Stromal cell of bone marrow (primary cell): ENCODE results near the gene SHC2.
"Not testable (repeated sequence)": the region's sequence is repeated elsewhere in the genome, so short reads cannot be mapped to it uniquely, and the experiment has no call there.

Source experiments
- DNase-seq: peaks from one replicate; pipeline ENCODE4 v3.0.0-alpha.2; 2012; ENCODE audit warnings: low read depth

The SHC2 gene

DNA sequence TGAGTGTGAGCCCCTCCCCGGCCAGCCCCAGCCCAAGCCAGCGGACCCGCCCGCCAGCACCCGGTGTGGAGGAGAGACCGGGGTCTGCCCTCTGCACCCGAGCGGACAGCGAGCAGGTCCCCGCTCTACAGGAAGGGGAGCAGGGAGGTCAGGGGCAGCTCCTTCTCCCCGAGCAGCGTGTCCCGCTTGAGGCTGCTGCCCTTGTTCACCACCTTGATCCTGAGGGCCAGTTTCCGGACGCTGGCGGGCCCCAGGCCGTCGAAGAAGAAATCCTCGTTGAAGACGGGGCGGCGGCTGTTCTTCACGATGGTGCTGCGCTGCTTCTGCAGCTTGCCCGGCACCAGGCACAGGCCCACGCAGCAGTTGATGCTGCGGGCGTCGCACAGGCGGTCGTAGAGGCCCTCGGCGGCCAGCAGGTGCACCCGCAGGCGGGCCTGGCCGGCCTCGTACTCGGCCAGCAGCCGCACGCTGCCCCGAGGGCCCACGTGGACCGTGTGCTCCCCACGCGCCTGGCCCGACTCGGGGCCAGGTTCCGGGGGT is 53.8 kb downstream of the SHC2 start:
- no peak for DNase-seq

DNA sequence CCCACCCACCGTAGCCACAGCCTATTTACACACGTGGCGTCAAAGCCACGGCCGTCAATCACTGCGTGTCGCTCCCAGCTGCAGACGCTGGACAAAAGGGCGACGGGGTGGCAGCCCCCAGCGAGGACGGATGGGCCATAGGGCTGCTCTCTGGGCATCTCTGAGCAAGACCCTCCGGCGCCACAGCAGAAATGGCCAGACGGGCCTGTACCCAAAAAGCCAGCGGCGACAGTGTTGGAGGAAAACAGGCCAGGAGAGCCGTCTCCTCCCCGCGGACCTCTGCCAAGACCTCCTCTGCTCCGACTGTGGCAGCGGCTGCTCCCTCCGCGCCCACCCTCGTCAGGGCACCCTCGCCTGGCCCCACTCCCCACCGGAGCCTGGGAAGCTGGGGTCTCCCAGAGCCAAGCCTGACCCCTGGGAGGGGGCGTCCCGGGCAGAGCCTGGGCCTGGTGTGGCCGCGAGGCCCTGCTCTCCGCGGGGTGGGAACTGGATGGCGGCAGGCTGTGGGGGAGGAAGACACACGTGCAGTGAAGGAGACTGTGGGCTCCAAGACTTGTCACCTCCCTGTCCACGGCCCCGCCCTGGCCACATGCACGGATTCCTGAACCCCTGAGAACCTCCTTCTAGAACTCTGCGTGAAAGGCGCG is 54.6 kb downstream of the SHC2 start:
- no peak for DNase-seq

DNA sequence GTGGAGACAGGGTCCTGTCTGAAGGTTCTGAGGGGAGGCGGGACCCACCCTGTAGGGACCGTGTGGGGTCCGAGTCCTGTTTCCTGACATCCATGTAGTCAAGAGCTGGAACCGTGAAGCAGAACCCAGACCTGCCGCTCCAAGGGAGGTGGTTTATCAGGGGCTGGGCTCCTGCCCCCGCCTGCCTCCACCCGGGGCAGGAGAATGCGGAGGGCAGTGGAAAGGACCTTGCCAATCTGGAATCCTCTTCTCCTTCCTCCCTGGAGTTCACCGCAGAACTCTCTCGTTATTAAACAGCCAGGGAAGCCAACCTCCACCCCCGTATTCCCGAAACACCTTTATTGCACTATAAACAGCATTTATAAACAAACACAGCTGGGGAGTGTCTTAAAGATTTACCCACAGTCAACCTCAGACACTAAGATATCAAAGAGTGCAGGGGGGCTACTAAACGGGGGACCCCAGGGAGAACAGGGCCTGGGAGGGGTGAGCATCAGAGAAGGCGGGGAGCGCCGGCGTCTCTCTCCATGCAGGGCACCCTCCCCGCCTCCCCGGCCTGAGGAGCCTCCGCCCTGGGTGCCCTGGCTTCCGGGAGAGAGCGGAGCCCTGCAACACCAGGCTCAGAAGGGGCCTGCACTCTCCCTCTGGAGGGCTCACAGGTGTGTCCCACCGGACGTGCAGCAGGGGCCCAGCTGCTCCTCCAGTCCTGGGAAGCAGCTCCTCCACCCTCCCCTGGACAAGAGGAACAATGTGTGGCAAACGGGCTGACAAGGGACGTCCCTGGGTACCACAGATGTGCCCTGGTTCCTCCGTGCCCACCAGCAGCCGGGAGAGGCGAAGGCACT is 55.5 kb downstream of the SHC2 start:
- DNase-seq = no peak

DNA sequence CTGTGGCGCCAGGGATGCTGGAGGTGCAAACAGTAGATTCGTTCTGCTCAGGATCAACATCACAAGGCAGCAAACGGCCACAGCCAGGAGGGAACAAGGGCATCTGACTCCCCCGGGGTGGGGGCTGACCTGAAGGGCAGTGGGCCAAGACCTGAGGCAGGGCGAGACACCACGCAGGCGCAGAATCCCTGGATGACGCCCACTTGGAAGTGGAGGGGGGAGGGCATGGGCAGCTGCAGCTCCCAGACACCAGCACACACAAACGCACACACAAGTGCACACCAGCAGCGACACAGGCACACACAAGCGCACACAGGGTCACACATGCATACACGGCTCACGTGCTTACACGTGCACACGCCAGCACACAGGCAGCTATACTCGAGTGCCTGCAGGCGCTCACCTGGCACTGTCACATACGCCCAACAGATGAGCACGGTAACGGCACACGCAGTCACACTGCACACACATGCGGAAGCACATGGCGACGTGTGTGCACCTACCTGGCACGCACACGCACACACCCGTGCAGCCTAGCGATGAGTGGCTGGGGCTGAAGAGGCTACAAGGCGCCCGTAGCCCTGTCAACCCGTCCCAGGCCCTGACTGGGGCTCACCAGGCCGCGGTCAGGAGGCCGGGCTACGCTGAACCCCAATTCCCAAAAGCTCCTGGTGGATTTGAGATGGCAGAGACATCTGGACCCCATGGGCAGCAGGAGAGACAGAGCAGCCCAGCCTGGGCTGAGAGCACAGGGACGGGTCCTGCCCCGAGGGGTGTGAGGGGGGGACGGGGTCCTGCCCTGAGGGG is 57.4 kb downstream of the SHC2 start:
- DNase-seq = no peak

DNA sequence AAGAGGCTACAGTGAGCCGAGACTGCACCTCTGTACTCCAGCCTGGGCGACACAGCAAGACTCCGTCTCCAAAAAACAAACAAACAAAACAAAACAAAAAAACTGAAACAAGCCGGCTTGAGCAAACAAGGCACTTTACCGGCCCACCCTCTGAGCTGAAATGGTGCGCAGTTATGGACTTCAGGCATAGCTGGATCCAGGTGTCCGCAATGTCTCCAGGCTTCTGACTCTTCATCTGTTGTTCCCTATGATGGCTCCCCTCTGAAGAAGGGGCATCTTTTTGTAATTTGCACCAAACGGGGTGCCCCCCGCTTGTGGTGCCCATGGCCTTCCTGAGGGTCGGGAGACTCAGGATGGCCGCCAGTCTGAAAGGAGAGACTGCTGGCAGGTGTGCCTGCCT is 58.0 kb downstream of the SHC2 start:
- DNase-seq = no peak

DNA sequence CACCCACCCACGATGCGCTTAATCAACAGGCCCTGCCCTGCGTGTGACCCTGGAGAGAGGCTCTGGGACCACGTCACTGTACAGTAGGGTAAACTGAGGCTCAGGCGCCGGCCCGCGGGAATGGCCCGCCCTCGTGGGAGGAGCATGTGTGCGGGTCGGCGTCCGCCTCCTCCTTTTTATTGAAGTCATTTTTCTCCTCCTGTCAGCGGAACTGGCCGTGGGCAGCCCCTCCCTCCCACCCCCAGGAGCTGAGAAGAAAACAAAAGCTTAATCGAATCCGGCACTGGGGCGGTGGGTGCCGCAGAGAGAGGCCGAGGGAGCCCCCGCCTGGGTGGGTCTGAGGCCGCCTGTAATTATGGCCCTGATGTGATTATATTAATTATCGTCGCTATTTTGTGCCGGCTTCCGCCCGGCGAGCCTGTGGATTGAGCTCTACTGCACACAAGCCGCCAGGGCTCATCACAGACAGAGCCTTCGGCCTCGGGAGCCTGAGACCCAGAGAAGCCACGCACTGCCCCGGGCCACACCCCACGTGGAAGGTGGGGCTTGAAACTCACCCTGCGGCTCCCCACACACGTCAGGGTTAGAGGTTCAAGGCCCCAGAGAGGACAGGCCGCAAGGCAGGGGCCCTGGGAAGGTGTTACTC is 58.8 kb downstream of the SHC2 start:
- no peak for DNase-seq

DNA sequence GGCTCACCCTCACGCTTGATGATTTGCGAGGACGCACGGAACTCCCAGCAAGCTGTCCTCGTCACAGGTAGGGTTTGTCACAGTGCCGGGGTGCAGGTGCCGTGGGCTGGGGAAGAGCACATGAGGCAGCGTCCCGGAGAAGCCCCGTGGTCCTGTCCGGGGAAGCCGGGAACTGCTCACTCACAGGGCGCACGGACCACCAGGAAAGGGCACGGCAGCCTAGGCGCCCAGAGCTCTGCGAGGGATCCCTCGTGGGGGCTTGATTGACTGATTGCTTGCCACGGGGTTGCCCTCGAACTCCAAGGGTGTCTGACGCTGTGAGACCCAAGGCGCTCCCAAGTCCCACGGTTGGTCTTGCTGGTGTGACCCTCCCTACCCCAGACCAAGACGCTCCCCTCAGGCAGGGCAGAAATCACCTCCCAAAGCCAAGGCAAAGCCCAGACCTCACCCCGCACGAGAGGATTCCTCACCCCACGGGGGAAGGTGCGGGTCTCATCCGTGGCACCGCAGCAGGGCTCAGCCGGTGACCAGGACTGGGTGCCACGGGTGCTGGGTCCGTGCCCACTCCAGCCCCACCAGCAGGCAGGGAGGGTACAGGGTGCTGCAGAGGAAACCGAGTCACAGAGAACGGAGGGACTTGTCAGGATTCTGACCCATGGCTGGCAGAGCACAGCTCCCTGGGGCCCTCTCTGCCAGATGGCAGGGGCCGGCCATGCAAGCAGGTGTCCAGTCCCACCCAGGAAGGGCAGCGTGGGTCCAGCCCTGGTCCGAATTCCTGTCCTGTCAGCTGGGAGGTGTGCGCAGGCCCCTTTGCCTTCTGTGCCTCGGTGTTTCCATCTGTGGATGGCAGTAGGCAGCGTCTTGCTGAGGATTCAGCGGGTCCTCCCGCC is 59.6 kb downstream of the SHC2 start:
- DNase-seq = no peak

DNA sequence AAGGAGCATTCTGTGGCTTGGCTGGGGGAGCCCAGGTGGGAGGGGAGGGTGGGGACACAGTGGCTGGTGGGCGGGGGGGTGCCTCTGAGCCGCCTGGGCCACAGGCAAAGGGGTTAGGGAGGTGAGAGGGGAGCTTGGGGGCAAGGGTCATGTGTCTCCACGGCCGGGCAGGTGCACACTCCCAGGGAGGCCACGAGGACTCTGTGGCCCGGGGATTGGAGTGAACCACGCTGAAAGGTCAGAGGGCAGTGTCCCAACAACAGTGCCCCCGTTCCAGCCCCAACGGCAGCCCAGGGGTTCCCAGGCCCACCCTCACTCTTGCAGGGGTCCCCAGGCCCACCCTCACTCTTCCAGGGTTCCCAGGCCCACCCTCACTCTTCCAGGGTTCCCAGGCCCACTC is 61.5 kb downstream of the SHC2 start:
- DNase-seq = no peak

DNA sequence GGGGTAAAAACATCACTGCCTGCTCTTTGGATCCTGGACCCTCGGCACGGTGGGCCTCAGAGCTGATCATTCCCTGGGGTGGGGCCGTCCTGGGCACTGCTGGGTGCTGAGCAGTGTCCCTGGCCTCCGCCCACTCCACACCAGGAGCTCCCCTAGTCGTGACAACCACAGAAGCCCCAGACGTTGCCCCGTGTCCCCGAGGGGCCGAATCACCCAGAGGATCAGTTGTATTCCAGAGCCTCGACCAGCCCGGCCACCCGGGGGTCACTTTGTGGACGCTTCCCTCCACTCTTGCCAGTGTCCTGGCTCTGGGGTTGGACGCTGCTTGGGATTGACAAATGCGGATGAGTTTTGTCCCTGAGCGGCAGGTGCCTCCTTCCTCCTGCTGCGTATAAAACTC is 62.1 kb downstream of the SHC2 start:
- no peak for DNase-seq

DNA sequence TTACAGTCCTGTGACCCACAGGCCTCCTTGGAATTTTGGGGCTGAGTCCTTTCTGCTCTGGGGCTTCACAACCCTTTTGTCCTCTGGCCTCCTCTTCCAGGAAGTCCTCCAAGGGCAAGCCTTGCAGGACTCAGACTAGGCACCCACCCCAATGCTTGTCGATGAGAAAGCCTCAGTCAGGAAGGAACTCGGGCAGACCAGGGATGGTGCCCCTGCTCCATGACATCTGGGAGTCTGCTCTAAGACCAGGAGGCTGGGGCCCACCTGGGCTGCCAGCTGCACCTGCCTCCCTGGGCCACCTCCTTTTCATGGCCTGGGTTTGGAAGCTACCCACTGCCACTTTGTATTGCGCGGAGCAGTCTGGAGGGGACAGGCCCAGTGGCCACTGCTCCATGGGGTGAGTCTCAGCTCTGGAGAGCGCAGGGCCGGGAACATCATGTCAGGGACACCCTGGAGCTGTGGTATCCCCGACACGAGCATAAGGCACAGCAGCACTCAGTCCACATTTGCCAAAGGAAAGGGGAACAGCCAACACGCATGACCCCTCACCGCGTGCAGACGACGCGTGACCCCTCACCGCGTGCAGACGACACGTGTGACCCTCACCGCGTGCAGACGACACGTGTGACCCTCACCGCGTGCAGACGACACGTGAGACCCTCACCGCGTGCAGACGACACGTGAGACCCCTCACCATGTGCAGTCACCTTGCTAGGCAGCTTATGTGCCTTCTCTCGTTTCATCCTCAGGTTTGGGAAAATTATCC is 62.7 kb downstream of the SHC2 start:
- DNase-seq = no peak

DNA sequence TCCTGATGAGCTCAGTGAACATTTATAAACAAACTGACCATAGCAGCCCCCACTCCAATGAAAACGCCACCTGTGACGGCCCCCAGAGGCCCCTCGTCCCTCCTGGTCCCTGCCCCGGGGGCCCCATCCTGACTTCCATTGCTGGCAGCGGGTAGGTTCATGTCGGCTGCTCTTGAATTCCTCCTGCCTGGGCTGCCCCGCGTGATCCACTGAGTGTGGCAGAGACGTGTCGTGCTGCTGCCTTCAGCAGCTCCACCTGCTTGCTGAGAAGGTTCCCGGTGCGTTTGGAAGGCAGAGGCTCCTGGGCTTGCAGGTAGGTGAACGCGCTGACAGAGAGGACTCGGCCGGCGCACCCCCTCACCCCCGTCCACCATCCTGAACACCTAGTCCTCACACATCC is 63.5 kb downstream of the SHC2 start:
- DNase-seq = no peak

DNA sequence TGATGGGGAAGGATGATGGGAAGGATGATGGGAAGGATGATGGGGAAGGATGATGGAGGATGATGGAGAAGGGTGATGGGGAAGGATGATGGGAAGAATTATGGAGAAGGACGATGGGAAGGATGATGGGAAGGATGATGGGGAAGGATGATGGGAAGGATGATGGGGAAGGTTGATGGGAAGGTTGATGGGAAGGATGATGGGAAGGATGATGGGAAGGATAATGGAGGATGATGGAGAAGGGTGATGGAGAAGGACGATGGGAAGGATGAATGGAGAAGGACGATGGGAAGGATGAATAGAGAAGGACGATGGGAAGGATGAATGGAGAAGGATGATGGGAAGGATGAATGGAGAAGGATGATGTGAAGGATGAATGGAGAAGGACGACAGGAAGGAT is 65.4 kb downstream of the SHC2 start:
- no peak for DNase-seq

DNA sequence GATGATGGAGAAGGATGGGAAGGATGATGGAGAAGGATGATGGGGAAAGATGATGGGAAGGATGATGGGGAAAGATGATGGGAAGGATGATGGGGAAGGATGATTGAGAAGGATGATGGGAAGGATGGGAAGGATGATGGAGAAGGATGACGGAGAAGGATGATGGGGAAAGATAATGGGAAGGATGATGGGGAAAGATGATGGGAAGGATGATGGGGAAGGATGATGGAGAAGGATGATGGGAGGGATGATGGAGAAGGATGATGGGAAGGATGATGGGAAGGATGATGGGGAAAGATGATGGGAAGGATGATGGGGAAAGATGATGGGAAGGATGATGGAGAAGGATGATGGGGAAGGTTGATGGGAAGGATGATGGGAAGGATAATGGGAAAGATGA is 66.0 kb downstream of the SHC2 start:
- DNase-seq = not testable (repeated sequence)

DNA sequence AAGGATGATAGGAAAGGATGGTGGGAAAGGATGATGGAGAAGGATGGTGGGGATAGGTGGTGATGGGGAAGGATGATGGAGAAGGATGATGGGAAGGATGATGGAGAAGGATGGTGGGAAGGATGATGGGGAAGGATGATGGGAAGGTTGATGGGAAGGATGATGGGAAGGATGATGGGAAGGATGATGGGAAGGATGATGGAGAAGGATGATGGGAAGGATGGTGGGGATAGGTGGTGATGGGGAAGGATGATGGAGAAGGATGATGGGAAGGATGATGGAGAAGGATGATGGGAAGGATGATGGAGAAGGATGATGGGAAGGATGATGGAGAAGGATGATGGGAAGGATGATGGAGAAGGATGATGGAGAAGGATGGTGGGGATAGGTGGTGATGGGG is 67.3 kb downstream of the SHC2 start:
- not testable (repeated sequence) for DNase-seq

DNA sequence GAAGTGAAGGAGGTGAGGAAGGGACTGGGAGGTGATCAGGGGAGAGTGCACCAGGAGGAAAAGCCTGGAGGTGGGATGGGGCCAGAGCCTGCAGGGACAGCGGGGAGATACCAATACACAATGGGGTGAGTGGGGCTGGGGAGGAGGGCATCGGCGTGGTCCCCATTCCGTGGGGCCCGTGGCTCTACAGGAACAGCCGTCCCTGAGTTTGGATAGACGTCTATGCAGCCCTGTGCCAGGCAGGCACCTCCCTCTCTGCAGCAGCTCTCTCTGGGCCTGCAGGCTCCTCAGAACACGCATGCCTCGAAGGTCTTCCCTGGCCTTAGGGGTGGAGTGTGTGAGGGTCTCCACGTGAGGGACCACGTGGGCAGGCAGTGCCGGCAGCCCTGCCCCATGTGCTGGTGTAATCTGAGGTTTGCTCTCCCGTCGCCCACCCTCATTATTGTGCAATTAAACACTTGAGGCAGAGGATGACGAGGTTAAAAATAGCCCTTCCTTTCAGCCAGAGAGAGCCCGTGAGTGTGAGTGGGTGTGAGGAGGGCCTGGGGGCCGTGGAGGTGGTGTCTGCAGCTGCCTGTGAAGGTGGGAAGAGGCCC is 68.4 kb downstream of the SHC2 start:
- DNase-seq = no peak

DNA sequence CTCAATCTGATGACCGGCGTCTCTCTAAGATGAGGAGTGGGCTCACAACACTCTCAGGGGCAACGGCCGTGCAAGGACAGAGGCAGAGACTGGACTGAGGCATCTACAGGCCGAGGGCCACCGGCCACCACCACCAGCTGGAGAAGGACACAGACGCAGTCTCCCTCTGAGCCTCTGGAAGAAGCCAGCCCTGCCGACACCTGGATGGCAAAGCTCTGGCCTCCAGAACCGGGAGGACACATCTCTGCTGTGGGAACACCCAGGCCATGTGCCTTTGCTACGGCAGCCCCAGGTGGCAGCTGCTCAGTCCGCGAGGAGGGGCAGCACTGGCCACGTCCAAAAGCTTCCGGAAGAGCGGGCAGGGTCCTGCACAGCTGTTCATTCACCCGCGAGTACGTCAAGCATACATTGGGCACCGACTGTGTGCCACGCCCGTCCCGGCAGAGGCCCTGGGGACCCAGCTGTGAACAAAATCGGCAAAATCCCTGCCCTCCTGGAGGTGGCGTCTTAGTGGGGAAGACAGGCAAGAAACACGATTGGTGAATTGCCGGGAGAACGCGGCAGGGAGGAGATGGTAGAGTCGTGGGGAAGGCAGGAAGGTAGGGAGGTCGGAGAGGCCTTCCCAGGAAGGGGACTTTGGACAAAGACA is 69.0 kb downstream of the SHC2 start:
- no peak for DNase-seq

DNA sequence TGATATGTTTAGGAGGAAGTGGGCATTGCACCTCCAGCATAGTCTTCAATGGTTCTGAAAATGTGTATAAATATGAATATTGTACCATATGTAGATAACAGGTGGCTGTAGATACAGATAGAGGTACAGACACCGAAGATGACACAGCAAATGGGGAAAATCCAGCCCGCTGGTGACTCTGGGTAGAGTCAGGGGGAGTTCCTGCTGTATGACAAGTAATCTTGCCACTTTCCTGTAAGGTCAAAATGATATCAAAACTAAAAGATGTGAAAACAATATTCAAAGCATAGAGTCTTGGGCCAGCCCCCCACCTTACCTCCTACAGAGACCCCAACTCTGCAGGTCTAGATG is 69.7 kb downstream of the SHC2 start:
- DNase-seq = no peak

DNA sequence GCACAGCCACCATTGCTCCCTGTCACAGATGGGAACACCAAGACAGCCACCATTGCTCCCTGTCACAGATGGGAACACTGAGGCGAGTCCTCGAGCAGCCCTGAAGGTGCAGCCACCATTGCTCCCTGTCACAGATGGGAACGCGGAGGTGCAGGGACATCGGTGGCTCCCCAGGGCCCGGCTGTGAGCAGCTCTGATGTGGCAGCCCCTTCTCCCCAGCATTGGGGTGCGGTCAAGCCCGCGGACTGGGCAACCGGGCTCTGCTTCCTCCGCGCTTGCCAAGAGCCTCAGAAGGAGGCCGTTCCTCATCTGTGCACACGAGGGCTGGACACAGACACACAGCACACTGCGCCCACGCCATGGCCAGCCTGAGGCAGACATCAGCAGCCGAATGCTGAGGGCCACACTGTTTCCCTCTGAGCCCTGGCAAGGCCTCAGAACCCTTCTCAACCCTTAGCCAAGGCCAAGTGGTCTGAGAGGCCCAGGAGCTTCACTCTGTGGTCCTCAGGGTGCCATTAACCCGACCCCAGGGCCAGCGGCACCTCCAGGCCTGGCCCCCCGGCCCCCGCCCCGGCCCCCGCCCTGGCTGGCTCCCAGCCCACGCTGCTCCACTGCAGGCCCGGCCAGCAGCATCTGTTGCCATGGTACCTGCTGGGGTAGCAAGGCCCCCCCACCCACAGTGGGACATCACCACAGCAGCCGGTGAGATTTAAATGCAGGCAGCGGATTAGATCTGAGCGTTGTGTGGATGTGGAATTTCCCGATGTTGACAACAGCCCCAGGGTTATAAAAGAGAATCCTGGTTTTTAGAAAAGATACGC is 70.2 kb downstream of the SHC2 start:
- no peak for DNase-seq

DNA sequence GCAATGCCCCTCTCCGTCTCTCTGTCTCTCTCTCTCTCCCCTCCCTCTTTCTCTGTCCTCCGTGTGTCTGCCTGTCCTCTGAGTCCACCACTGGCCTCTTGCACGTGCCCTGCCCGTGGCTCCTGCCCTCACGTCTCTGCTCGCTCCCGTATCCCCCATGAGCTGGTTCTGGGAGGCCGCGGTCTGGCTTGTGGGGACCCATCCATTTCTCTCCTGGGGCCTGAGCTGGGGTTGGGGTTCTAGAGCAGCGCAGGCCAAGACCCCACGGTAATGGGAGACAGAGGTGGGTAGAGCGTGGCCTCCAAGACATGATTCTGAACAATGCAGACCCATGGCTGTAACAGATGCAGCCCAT is 70.9 kb downstream of the SHC2 start:
- DNase-seq = no peak
